RWPE1 (cell line): Measurements from ENCODE around the gene LDLRAD4.

Experiments
- CTCF ChIA-PET: fragments of 350-600 bp; sonication (Branson Sonifier 250); formaldehyde crosslinking; extraction: SDS; loops from one replicate; lab custom pipeline; 2021; lab: Yijun Ruan, JAX
- POLR2A ChIA-PET: fragments of 400-600 bp; formaldehyde crosslinking; extraction: SDS; loops from one replicate; lab custom pipeline; 2020; ENCODE audit warnings: antibody characterized with exemption; ENCODE audit not compliant: low non-redundant PET; lab: Yijun Ruan, JAX
- DNase-seq: peaks from one replicate; pipeline ENCODE4 v3.0.0; 2012; ENCODE audit warnings: low spot score
- H3K27ac ChIP-seq: fragments of 450-650 bp; 2 replicates; pipeline ENCODE4 v1.5.1; 2017
- CTCF ChIP-seq: fragments of 450-650 bp; conservative IDR thresholded peaks from 2 replicates; pipeline ENCODE4 v1.5.1; 2017; ENCODE audit warnings: low read depth, mild to moderate bottlenecking

LDLRAD4 gene

GRCh38 chr18:13462686-13463085 is 244.1 kb downstream of the LDLRAD4 start:
- POLR2A ChIA-PET: no interaction called here
- H3K27ac ChIP-seq: no peak overlapping the region
- no peak for DNase-seq
- TF ChIP-seq CTCF: no peak
- CTCF ChIA-PET: no interaction called here

- no peak overlapping the region for H3K27ac ChIP-seq
- ChIA-PET CTCF (no interaction called here), POLR2A (no interaction called here)
- no peak for TF ChIP-seq CTCF
- DNase-seq: no peak
Observed at GRCh38 chr18:13463526-13464210, 245.1 kb downstream of the LDLRAD4 start.

GRCh38 chr18:13464432-13465123 is 246.0 kb downstream of the LDLRAD4 start:
- no peak for TF ChIP-seq CTCF
- H3K27ac ChIP-seq: no peak overlapping the region
- POLR2A ChIA-PET: no interaction called here
- no peak for DNase-seq
- CTCF ChIA-PET: no interaction called here

GRCh38 chr18:13465124-13465446 is 246.5 kb downstream of the LDLRAD4 start:
- no peak for DNase-seq
- CTCF ChIA-PET: no interaction called here
- POLR2A ChIA-PET: no interaction called here
- no peak overlapping the region for H3K27ac ChIP-seq
- TF ChIP-seq CTCF: no peak

GRCh38 chr18:13465476-13465875 is 246.9 kb downstream of the LDLRAD4 start:
- H3K27ac ChIP-seq: no peak overlapping the region
- ChIA-PET CTCF (no interaction called here), POLR2A (no interaction called here)

More at GRCh38 chr18:13465476-13465875, 246.9 kb downstream of the LDLRAD4 start:
- TF ChIP-seq CTCF: no peak
- DNase-seq: no peak
